GM12878 (cell line): ENCODE data around the gene CDK16. TPM values are rescaled to one million over a fixed set of nuclear protein-coding genes. Genes with fewer than 3 reads are reported as not detected.

Source experiments
- ATAC-seq: fragments of 200-7000 bp; cut with Tn5 transposase; 3 replicates; pipeline ENCODE4 v1.9.1; 2020; ENCODE audit warnings: mild to moderate bottlenecking, moderate library complexity
- BruUV-seq: library from RNA; stranded (reverse); fragments of 400-500 nt; replicated peaks from 2 replicates; lab custom pipeline; 2021; lab: Mats Ljungman, UMichigan
- CTCF ChIA-PET: fragments of 300-600 bp; sonication (Branson Sonifier 250); formaldehyde crosslinking; extraction: SDS; loops from one replicate; lab custom pipeline; 2021; ENCODE audit warnings: inconsistent platforms; lab: Yijun Ruan, JAX
- POLR2A ChIA-PET: fragments of 350-600 bp; formaldehyde crosslinking; extraction: SDS; loops from one replicate; lab custom pipeline; 2021; ENCODE audit warnings: inconsistent platforms; lab: Charles Lee
- RAD21 ChIA-PET: fragments of 300-600 bp; sonication (Branson Sonifier 250); formaldehyde crosslinking; loops from one replicate; lab custom pipeline; 2023; ENCODE audit warnings: antibody characterized with exemption; ENCODE audit not compliant: unreplicated experiment; lab: Charles Lee
- SMC1A ChIA-PET: fragments of 300-600 bp; sonication (Branson Sonifier 250); formaldehyde crosslinking; loops from one replicate; lab custom pipeline; 2023; ENCODE audit not compliant: unreplicated experiment, uncharacterized antibody; lab: Charles Lee
- DNase-seq: peaks from one replicate; pipeline ENCODE4 v3.0.0-alpha.2; 2011; ENCODE audit warnings: low read depth, low spot score
- FAIRE-seq: peaks from 3 replicates; lab custom pipeline; 2011; peaks lifted over from hg19 to GRCh38; lab: Jason Lieb, UNC
- H2AFZ ChIP-seq: 2 replicates; pipeline ENCODE4 v1.6.0; 2011; ENCODE audit warnings: low read depth, low read length, control low read depth; ENCODE audit not compliant: control insufficient read depth
- H3K27ac ChIP-seq: 2 replicates; pipeline ENCODE4 v1.5.1; 2011; ENCODE audit warnings: control low read depth; ENCODE audit not compliant: control insufficient read depth, insufficient read depth
- H3K27me3 ChIP-seq, 2 experiments: replicated peaks in 1 of 2; 2 replicates each; pipeline versions ENCODE4 v1.6.0 to v1.6.1; 2011; ENCODE audit warnings: low read length in 1 of 2; ENCODE audit not compliant: control insufficient read depth in 2 of 2, insufficient read depth in 2 of 2
- H3K36me3 ChIP-seq, 2 experiments: 2 replicates each; pipeline ENCODE4 v1.5.1; 2011; ENCODE audit warnings: low read length in 1 of 2; ENCODE audit not compliant: control insufficient read depth in 2 of 2, insufficient read depth in 2 of 2
- H3K4me1 ChIP-seq: 2 replicates; pipeline ENCODE4 v1.6.1; 2011; ENCODE audit warnings: mild to moderate bottlenecking, low read length, moderate library complexity, mixed read lengths; ENCODE audit not compliant: control insufficient read depth, insufficient read depth
- H3K4me2 ChIP-seq: 2 replicates; pipeline ENCODE4 v1.6.0; 2011; ENCODE audit warnings: control low read depth; ENCODE audit not compliant: control insufficient read depth, insufficient read depth
- H3K4me3 ChIP-seq: fragments of 200-600 bp; sonication (generic); 2 replicates; pipeline ENCODE4 v1.5.1; 2016
- H3K79me2 ChIP-seq: 2 replicates; pipeline ENCODE4 v1.6.0; 2011; ENCODE audit warnings: low read length; ENCODE audit not compliant: control insufficient read depth, insufficient read depth
- H3K9ac ChIP-seq: 2 replicates; pipeline ENCODE4 v1.8.0; 2011; ENCODE audit warnings: low read length, control low read depth, mixed read lengths; ENCODE audit not compliant: control insufficient read depth, insufficient read depth
- H3K9me3 ChIP-seq: replicated peaks from 3 replicates; pipeline ENCODE4 v1.5.1; 2011; ENCODE audit warnings: mild to moderate bottlenecking, low read length; ENCODE audit not compliant: control insufficient read depth, insufficient read depth
- H4K20me1 ChIP-seq: 2 replicates; pipeline ENCODE4 v1.6.0; 2011; ENCODE audit not compliant: control insufficient read depth, insufficient read depth
- CREM ChIP-seq: IDR thresholded peaks from 2 replicates; pipeline ENCODE4 v1.6.1; 2014; ENCODE audit warnings: antibody characterized with exemption, low read depth
- ETV6 ChIP-seq, 2 experiments: fragments of 450-650 bp in 1 of 2; IDR thresholded peaks in 1 of 2; conservative IDR thresholded peaks in 1 of 2; 2 replicates each; pipeline ENCODE4 v1.6.1; 2014; ENCODE audit warnings: antibody characterized with exemption in 1 of 2, borderline replicate concordance in 1 of 2, low read depth in 1 of 2, mild to moderate bottlenecking in 1 of 2, moderate library complexity in 1 of 2
- HDAC2 ChIP-seq: fragments of 200-600 bp; sonication (generic); IDR thresholded peaks from 2 replicates; pipeline ENCODE4 v1.6.1; 2017
- POLR2A ChIP-seq: IDR thresholded peaks from 2 replicates; pipeline ENCODE4 v1.6.1; 2011; ENCODE audit warnings: low read depth, mild to moderate bottlenecking, low read length
- REST ChIP-seq: IDR thresholded peaks from 2 replicates; pipeline ENCODE4 v1.6.1; 2012; ENCODE audit warnings: mild to moderate bottlenecking, low read depth, low read length
- RUNX3 ChIP-seq: IDR thresholded peaks from 2 replicates; pipeline ENCODE4 v1.6.1; 2012; ENCODE audit warnings: low read length, inconsistent platforms
- SMAD5 ChIP-seq: IDR thresholded peaks from 2 replicates; pipeline ENCODE4 v1.6.1; 2016; ENCODE audit warnings: antibody characterized with exemption, low read depth
- STAT1 ChIP-seq: fragments of 450-650 bp; conservative IDR thresholded peaks from 2 replicates; pipeline ENCODE4 v1.6.1; 2014; ENCODE audit warnings: antibody characterized with exemption, mild to moderate bottlenecking
- TCF12 ChIP-seq: IDR thresholded peaks from 2 replicates; pipeline ENCODE4 v1.6.1; 2011; ENCODE audit warnings: low read depth, mild to moderate bottlenecking, low read length
- ZZZ3 ChIP-seq: IDR thresholded peaks from 2 replicates; pipeline ENCODE4 v1.6.1; 2011; ENCODE audit warnings: low read depth; ENCODE audit not compliant: control insufficient read depth, insufficient read length
- WGBS: methylation state at CpG from one replicate; pipeline ENCODE4 v1.1.6; 2016; ENCODE audit warnings: low lambda C conversion rate; ENCODE audit not compliant: insufficient replicate concordance, insufficient coverage; ENCODE audit errors: missing lambda C conversion rate; 5-methylcytosine and 5-hydroxymethylcytosine counted together
- in situ Hi-C: fragments of 300-500 bp; cut with MboI; formaldehyde crosslinking; loops from 9 replicates; pipeline ENCODE4 v1.14.3; 2018; ENCODE audit warnings: mixed read lengths
- intact Hi-C: fragments of 100-400 bp; cut with micrococcal nuclease; formaldehyde crosslinking; loops from one replicate; pipeline ENCODE4 v1.14.2; 2022; ENCODE audit not compliant: unreplicated experiment
- polyA plus RNA-seq, 11 experiments: library from polyadenylated mRNA; depleted of rRNA in 4 of 11; unstranded in 6 of 11; stranded (reverse) in 5 of 11; fragments of >200 nt; fragmentation: Nextera tagmentation in 4 of 11; fragmentation: Illumina TruSeq in 1 of 11; extraction: Ambion mirVana in 4 of 11; extraction: Trizol in 1 of 11; gene quantifications; 1 replicate in 1 of 11; 2 replicates in 10 of 11; pipeline versions ENCODE4 v1.2.1 to v1.2.3, GENCODE V29; 2011 to 2016; ENCODE audit warnings: inconsistent platforms in 2 of 11, missing spikeins in 2 of 11, low read depth in 1 of 11
- total RNA-seq, 4 experiments: library from RNA; depleted of rRNA in 3 of 4; stranded (reverse); fragments of >200 nt in 3 of 4; fragmentation: Illumina TruSeq in 1 of 4; extraction: Trizol in 1 of 4; gene quantifications; 2 replicates each; pipeline versions ENCODE4 v1.2.1 to v1.2.3, GENCODE V29; 2013 to 2021

The CDK16 gene
- total and polyA plus RNA-seq, 10 of the 15 experiments (the other 5 are each of a cell fraction or from before 2014, with no cell fraction given) = 2.4 to 75.1 (median 48.2) TPM

- Histone ChIP-seq H3K36me3 (no peaks in the 10 kb centered on the region), H2AFZ (no peak overlapping the region), H3K4me2 (no peak overlapping the region), H3K4me1 (no peaks in the 10 kb centered on the region), H3K9ac (no peak overlapping the region), H3K27me3 (no peaks in the 10 kb centered on the region; a peak in 1 of 4 replicates), H3K27ac (no peak overlapping the region), H3K4me3 (no peak overlapping the region), H3K9me3 (no peaks in the 10 kb centered on the region), H3K79me2 (no peaks in the 10 kb centered on the region), H4K20me1 (no peaks in the 10 kb centered on the region)
- in situ Hi-C loops = no loop called here
- no TSS peak for BruUV-seq
- ATAC-seq (no peak), DNase-seq (no peak), FAIRE-seq (no peak)
- POLR2A ChIA-PET = no interaction called here
- CTCF ChIA-PET = interaction anchor here (1.0 kb wide), 1 partner anchor 118 kb away, joined by 3 read pairs; no protein-coding TSS in a partner anchor
- 52% methylated on average over 7 of the region's 7 CpGs for WGBS
- intact Hi-C loops = no loop called here
- SMC1A ChIA-PET = no interaction called here
- TF ChIP-seq SMAD5 = no peak
- TF ChIP-seq HDAC2 = no peak
- TF ChIP-seq ZZZ3 = no peak
- no peak for TF ChIP-seq POLR2A
- no peak for TF ChIP-seq ETV6 (conservative IDR thresholded peaks at IDR 0.05 in 1 of 2, IDR thresholded peaks at IDR 0.05 in 1 of 2; ENCODE audit: borderline replicate concordance in 1 of 2, low read depth in 1 of 2)
- TF ChIP-seq CREM = no peak
- TF ChIP-seq RUNX3 = no peak
- TF ChIP-seq REST = no peak
- TF ChIP-seq TCF12 = no peak
- TF ChIP-seq STAT1 = no peak
- RAD21 ChIA-PET = no interaction called here
Measured at GRCh38 chrX:47266643-47267042, 48.2 kb downstream of the CDK16 start.
